MM.1S (cell line): ENCODE results near the gene TERB2.
"Not testable (repeated sequence)": the region's sequence is repeated elsewhere in the genome, so short reads cannot be mapped to it uniquely, and the experiment has no call there.

Experiments used
- EZH2 ChIP-seq: fragments of 300-600 bp; sonication (generic); optimal IDR thresholded peaks from 2 replicates; pipeline ENCODE3; 2017; ENCODE audit warnings: low read depth, mild to moderate bottlenecking, antibody characterized with exemption, low read length, mixed read lengths
- EZH2phosphoT487 ChIP-seq: fragments of 300-600 bp; sonication (generic); IDR thresholded peaks from 2 replicates; pipeline ENCODE4 v1.6.1; 2018; ENCODE audit warnings: antibody characterized with exemption, low read length
- TF ChIP-seq, protein P1 (sequence below): fragments of 300-600 bp; sonication (generic); IDR thresholded peaks from 2 replicates; pipeline ENCODE4 v1.5.1; 2016; ENCODE audit warnings: antibody characterized with exemption, low read length, mixed read lengths

- not testable (repeated sequence) for TF ChIP-seq EZH2phosphoT487, EZH2
- TF ChIP-seq, protein P1, sequence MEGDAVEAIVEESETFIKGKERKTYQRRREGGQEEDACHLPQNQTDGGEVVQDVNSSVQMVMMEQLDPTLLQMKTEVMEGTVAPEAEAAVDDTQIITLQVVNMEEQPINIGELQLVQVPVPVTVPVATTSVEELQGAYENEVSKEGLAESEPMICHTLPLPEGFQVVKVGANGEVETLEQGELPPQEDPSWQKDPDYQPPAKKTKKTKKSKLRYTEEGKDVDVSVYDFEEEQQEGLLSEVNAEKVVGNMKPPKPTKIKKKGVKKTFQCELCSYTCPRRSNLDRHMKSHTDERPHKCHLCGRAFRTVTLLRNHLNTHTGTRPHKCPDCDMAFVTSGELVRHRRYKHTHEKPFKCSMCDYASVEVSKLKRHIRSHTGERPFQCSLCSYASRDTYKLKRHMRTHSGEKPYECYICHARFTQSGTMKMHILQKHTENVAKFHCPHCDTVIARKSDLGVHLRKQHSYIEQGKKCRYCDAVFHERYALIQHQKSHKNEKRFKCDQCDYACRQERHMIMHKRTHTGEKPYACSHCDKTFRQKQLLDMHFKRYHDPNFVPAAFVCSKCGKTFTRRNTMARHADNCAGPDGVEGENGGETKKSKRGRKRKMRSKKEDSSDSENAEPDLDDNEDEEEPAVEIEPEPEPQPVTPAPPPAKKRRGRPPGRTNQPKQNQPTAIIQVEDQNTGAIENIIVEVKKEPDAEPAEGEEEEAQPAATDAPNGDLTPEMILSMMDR, result not testable (repeated sequence)
Measured at GRCh38 chr15:45001180-45001579, 44.7 kb downstream of the TERB2 start.
